ENCODE results near the gene CASTOR1. TPM values are rescaled to one million over a fixed set of nuclear protein-coding genes. Genes with fewer than 3 reads are reported as not detected.

The CASTOR1 gene
- total RNA-seq, 2 donors from 2014 or later = 10.6 to 12.4 TPM

GRCh38 chr22:30326706-30327362 lies 37.5 kb upstream of the CASTOR1 start, which contains the start of gene TBC1D10A:
Gene TBC1D10A (minus strand): TSS chr22:30326941. CDS start chr22:30326881, 60 bp downstream.
- Mint-ChIP-seq H3K27me3 (no peaks in the 10 kb centered on the region), H3K4me3 (peak within 1 kb of the TSS; percentile 96), H3K36me3 (ENCODE audit: low read depth) (peaks cover 2% of the 10 kb centered on the region), H3K4me1 (peaks cover 49% of the 10 kb centered on the region), H3K27ac (peak within 1 kb of the TSS; percentile 93)
- no peaks in the 10 kb centered on the region for H3K9me3 ChIP-seq (ENCODE audit: control insufficient read depth, low read length, poor library complexity, severe bottlenecking)
- ATAC-seq = peak; percentile 91
- peak; percentile 87 to 98 (median 97) for DNase-seq

- Mint-ChIP-seq H3K4me3 (peak overlapping the region; percentile 96), H3K4me1 (peaks cover 53% of the 10 kb centered on the region), H3K27me3 (no peaks in the 10 kb centered on the region), H3K36me3 (ENCODE audit: low read depth) (peaks cover 2% of the 10 kb centered on the region), H3K27ac (peak overlapping the region; percentile 89)
- ATAC-seq = no peak
- DNase-seq = peak in 2 of 3 donors; percentile 17 to 32
- H3K9me3 ChIP-seq (ENCODE audit: control insufficient read depth, low read length, poor library complexity, severe bottlenecking) = no peaks in the 10 kb centered on the region
Observed at GRCh38 chr22:30326255-30326705, 37.0 kb upstream of the CASTOR1 start.

- no peaks in the 10 kb centered on the region for H3K9me3 ChIP-seq (ENCODE audit: control insufficient read depth, low read length, poor library complexity, severe bottlenecking)
- DNase-seq (no peak), ATAC-seq (no peak)
- Mint-ChIP-seq H3K4me3 (peak overlapping the region; percentile 96), H3K36me3 (ENCODE audit: low read depth) (peaks cover 2% of the 10 kb centered on the region), H3K4me1 (peaks cover 58% of the 10 kb centered on the region), H3K27me3 (no peaks in the 10 kb centered on the region), H3K27ac (peak overlapping the region; percentile 89)
Observed at GRCh38 chr22:30325724-30326254, 36.5 kb upstream of the CASTOR1 start.

GRCh38 chr22:30325065-30325720 lies 35.9 kb upstream of the CASTOR1 start:
- peaks cover 59% of the 10 kb centered on the region for H3K4me1 Mint-ChIP-seq
- H3K36me3 Mint-ChIP-seq (ENCODE audit: low read depth) = no peaks in the 10 kb centered on the region
- no peak for DNase-seq

DNA sequence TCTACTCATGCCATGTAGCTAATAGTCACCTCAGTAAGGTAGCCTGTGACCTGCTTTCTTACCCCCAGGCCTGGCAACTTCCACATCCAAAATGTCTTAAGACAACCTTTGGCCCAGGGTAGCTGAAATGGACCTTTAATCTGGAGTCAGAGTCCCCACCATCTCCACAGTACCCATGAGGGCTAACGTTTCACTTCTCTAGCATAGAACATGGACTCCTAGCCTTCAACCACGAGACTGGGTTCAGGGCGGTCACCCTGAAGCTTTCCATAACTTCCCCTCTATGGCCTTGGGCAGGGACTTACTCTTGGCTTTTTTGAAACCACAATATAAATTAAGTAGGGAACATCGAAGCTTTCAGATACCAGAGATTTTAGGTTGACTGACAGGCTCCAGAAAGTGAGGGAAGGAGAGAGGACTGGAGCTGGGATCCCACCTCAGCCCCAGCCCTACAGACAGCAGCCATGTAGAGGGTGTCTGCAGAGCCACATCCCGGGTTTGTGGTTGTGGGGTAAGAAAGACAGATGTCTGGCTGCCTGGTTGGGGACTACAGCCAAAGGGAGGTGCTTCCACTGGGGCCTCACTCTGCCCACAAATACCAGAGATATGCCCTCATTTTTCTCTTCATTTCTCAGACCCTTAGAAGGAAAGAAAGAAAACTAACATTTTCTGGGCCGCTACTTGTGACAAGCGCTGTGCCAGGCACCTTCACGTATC lies 34.9 kb upstream of the CASTOR1 start:
- Mint-ChIP-seq H3K4me3 (peak overlapping the region; percentile 96), H3K27me3 (no peaks in the 10 kb centered on the region), H3K36me3 (ENCODE audit: low read depth) (peaks cover 3% of the 10 kb centered on the region), H3K4me1 (peaks cover 68% of the 10 kb centered on the region), H3K27ac (peak overlapping the region; percentile 89)
- peak in 1 of 3 donors; percentile 28 for DNase-seq
- no peak for ATAC-seq
- H3K9me3 ChIP-seq (ENCODE audit: control insufficient read depth, low read length, poor library complexity, severe bottlenecking) = no peaks in the 10 kb centered on the region

More at GRCh38 chr22:30325065-30325720, 35.9 kb upstream of the CASTOR1 start:
- H3K27ac Mint-ChIP-seq = peak overlapping the region; percentile 89
- H3K4me3 Mint-ChIP-seq = peak overlapping the region; percentile 96
- H3K27me3 Mint-ChIP-seq = no peaks in the 10 kb centered on the region
- no peak for ATAC-seq
- no peaks in the 10 kb centered on the region for H3K9me3 ChIP-seq (ENCODE audit: control insufficient read depth, low read length, poor library complexity, severe bottlenecking)

DNA sequence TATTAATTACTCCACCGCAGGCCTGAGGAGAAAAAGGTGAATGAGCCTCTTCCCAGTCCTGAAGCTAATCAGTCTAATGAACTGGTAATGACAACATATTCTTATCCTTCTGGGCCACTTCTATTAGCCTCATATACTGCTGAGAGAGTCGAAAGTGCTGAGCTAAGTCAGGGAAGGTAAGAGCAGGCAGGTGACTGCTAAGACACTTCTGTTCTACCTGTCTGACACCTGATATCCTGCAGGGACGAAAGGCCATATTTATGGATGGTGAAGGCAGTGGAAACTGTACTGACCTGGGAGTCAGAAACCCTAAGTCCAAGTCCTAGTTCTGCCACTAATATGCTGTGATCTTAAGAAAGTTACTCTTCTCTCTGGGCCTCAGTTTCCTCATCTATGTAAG lies 33.9 kb upstream of the CASTOR1 start:
- H3K27ac Mint-ChIP-seq = peak overlapping the region; percentile 89
- no peaks in the 10 kb centered on the region for H3K9me3 ChIP-seq (ENCODE audit: control insufficient read depth, low read length, poor library complexity, severe bottlenecking)
- no peaks in the 10 kb centered on the region for H3K27me3 Mint-ChIP-seq
- no peak for DNase-seq
- no peak for ATAC-seq
- peak overlapping the region; percentile 96 for H3K4me3 Mint-ChIP-seq
- peaks cover 8% of the 10 kb centered on the region for H3K36me3 Mint-ChIP-seq (ENCODE audit: low read depth)
- H3K4me1 Mint-ChIP-seq = peaks cover 76% of the 10 kb centered on the region

- DNase-seq (no peak), ATAC-seq (no peak)
- peak overlapping the region; percentile 74 for H3K27ac Mint-ChIP-seq
- peaks cover 8% of the 10 kb centered on the region for H3K36me3 Mint-ChIP-seq (ENCODE audit: low read depth)
- no peaks in the 10 kb centered on the region for H3K9me3 ChIP-seq (ENCODE audit: control insufficient read depth, low read length, poor library complexity, severe bottlenecking)
- H3K4me3 Mint-ChIP-seq = no peak overlapping the region
- H3K27me3 Mint-ChIP-seq = no peaks in the 10 kb centered on the region
- peaks cover 78% of the 10 kb centered on the region for H3K4me1 Mint-ChIP-seq
Observed at GRCh38 chr22:30321461-30321860, 32.2 kb upstream of the CASTOR1 start.

- Mint-ChIP-seq H3K27me3 (no peaks in the 10 kb centered on the region), H3K36me3 (ENCODE audit: low read depth) (peaks cover 8% of the 10 kb centered on the region), H3K4me3 (no peak overlapping the region), H3K27ac (peak overlapping the region; percentile 86), H3K4me1 (peaks cover 83% of the 10 kb centered on the region)
- H3K9me3 ChIP-seq (ENCODE audit: control insufficient read depth, low read length, poor library complexity, severe bottlenecking) = no peaks in the 10 kb centered on the region
- DNase-seq (no peak), ATAC-seq (no peak)
Observed at GRCh38 chr22:30320021-30320556, 30.8 kb upstream of the CASTOR1 start.

- Mint-ChIP-seq H3K27ac (peak overlapping the region; percentile 86), H3K27me3 (no peaks in the 10 kb centered on the region), H3K4me1 (peaks cover 80% of the 10 kb centered on the region), H3K36me3 (ENCODE audit: low read depth) (peaks cover 8% of the 10 kb centered on the region), H3K4me3 (peak overlapping the region; percentile 53)
- H3K9me3 ChIP-seq (ENCODE audit: control insufficient read depth, low read length, poor library complexity, severe bottlenecking) = no peaks in the 10 kb centered on the region
- DNase-seq (no peak), ATAC-seq (no peak)
Observed at GRCh38 chr22:30318799-30319419, 29.6 kb upstream of the CASTOR1 start.

- DNase-seq (no peak), ATAC-seq (no peak)
- H3K9me3 ChIP-seq (ENCODE audit: control insufficient read depth, low read length, poor library complexity, severe bottlenecking) = no peaks in the 10 kb centered on the region
- peak overlapping the region; percentile 86 for H3K27ac Mint-ChIP-seq
- H3K27me3 Mint-ChIP-seq = no peaks in the 10 kb centered on the region
- H3K4me1 Mint-ChIP-seq = peaks cover 74% of the 10 kb centered on the region
- peaks cover 8% of the 10 kb centered on the region for H3K36me3 Mint-ChIP-seq (ENCODE audit: low read depth)
- H3K4me3 Mint-ChIP-seq = no peak overlapping the region
Observed at GRCh38 chr22:30317778-30318177, 28.5 kb upstream of the CASTOR1 start.

DNA sequence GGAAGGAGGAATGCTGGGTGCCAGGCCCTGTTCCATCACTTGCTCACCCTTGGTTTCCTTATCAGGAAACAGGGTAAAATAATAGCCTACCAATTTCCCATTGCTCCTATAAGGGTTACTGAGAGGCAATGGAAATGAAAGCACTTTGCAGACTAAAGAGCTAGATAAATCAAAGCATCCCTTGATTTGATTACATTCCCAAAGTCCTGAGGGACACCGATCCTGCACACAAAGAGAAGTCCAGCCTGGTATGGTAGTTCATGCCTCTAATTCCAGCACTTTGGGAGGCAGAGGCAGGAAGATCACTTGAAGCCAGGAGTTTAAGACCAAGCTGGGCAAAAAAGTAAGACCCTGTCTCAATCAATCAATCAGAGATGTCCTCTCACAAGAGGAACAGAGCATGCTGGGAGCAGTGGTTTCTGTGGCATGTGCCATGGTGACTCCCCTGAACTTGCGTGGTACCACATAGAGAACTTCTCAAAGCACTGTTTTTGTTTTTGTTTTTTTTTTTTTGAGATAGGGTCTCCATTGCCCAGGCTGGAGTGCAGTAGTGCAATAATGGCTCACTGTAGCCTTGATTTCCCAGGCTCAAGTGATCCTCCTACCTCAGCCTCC lies 26.8 kb upstream of the CASTOR1 start:
- Mint-ChIP-seq H3K4me3 (peak overlapping the region; percentile 61), H3K4me1 (peaks cover 82% of the 10 kb centered on the region), H3K36me3 (ENCODE audit: low read depth) (peaks cover 11% of the 10 kb centered on the region), H3K27me3 (no peaks in the 10 kb centered on the region), H3K27ac (peak overlapping the region; percentile 86)
- H3K9me3 ChIP-seq (ENCODE audit: control insufficient read depth, low read length, poor library complexity, severe bottlenecking) = no peaks in the 10 kb centered on the region
- ATAC-seq = no peak
- DNase-seq = no peak

DNA sequence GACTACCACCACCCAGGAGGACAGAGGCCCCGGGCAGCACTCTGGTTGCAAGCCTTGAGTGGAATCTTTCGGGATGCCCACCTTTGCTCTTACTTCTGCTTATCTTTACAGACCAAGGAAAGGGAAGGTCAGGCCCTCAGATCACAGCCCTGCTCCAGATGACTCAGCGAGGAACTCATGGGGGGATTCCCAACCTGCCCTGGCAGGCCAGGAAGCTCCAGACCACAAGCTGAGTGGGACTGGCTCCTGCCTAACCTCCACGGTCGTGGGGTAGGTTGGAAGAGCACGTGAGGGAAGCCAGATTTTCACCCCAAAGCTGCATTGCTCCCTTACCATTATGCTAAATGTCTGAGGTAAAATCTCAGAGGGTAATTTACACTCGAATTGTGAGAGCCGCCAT lies 25.6 kb upstream of the CASTOR1 start:
- Mint-ChIP-seq H3K36me3 (ENCODE audit: low read depth) (peaks cover 11% of the 10 kb centered on the region), H3K4me1 (peaks cover 84% of the 10 kb centered on the region), H3K27ac (peak overlapping the region; percentile 86), H3K27me3 (no peaks in the 10 kb centered on the region), H3K4me3 (peak overlapping the region; percentile 61)
- ATAC-seq = peak; percentile 89
- DNase-seq = peak; percentile 36 to 63 (median 43)
- no peaks in the 10 kb centered on the region for H3K9me3 ChIP-seq (ENCODE audit: control insufficient read depth, low read length, poor library complexity, severe bottlenecking)
